GM18508 (cell line): Measurements from ENCODE around the gene LCE2B.
"Not testable (repeated sequence)": the region's sequence is repeated elsewhere in the genome, so short reads cannot be mapped to it uniquely, and the experiment has no call there.

Source experiments
- ATAC-seq: cut with Tn5 transposase; IDR thresholded peaks from one replicate; pipeline ENCODE4 v1.9.1; 2021; ENCODE audit warnings: moderate number of reproducible peaks; ENCODE audit not compliant: insufficient read depth, unreplicated experiment

Gene LCE2B

GRCh38 chr1:152685823-152686222 lies at the start of gene LCE2B:
LCE2B (plus strand) TSS chr1:152686123; CDS start chr1:152686844, 721 bp downstream.
- not testable (repeated sequence) for ATAC-seq

- ATAC-seq, result no peak
Measured at GRCh38 chr1:152640351-152640750, 45.6 kb upstream of the LCE2B start.

- ATAC-seq, result no peak
Measured at GRCh38 chr1:152643945-152644344, 42.0 kb upstream of the LCE2B start.

- no peak for ATAC-seq
Measured at GRCh38 chr1:152645146-152645545, 40.8 kb upstream of the LCE2B start.

- no peak for ATAC-seq
Measured at GRCh38 chr1:152646656-152647055, 39.3 kb upstream of the LCE2B start.

- no peak for ATAC-seq
Measured at GRCh38 chr1:152654110-152654509, 31.8 kb upstream of the LCE2B start.

GRCh38 chr1:152656459-152656858 lies 29.5 kb upstream of the LCE2B start:
- ATAC-seq, result no peak

GRCh38 chr1:152657677-152658076 lies 28.2 kb upstream of the LCE2B start:
- ATAC-seq, result no peak

- ATAC-seq, result no peak
Measured at GRCh38 chr1:152658649-152659048, 27.3 kb upstream of the LCE2B start.

- no peak for ATAC-seq
Measured at GRCh38 chr1:152663098-152663497, 22.8 kb upstream of the LCE2B start, which contains the start of gene LCE2D. LCE2D (plus strand) TSS chr1:152663380; CDS start chr1:152664106, 726 bp downstream.

GRCh38 chr1:152666171-152666570 lies 19.8 kb upstream of the LCE2B start:
- not testable (repeated sequence) for ATAC-seq

- no peak for ATAC-seq
Measured at GRCh38 chr1:152667648-152668047, 18.3 kb upstream of the LCE2B start.

GRCh38 chr1:152673016-152673415 lies 12.9 kb upstream of the LCE2B start:
- ATAC-seq, result no peak

- not testable (repeated sequence) for ATAC-seq
Measured at GRCh38 chr1:152674983-152675382, 10.9 kb upstream of the LCE2B start, which contains the start of gene LCE2C. LCE2C (plus strand) TSS chr1:152675279; CDS start chr1:152676016, 737 bp downstream.

GRCh38 chr1:152679459-152679858 lies 6.5 kb upstream of the LCE2B start:
- ATAC-seq, result no peak

- no peak for ATAC-seq
Measured at GRCh38 chr1:152681616-152682015, 4.3 kb upstream of the LCE2B start.

GRCh38 chr1:152683846-152684245 lies 2.1 kb upstream of the LCE2B start:
- no peak for ATAC-seq

- ATAC-seq, result no peak
Measured at GRCh38 chr1:152697701-152698600, 12.0 kb downstream of the LCE2B start, which contains the start of gene LCE2A. LCE2A (plus strand) TSS chr1:152698345; CDS start chr1:152698902, 557 bp downstream.

- ATAC-seq, result no peak
Measured at GRCh38 chr1:152699746-152700145, 13.8 kb downstream of the LCE2B start.

- no peak for ATAC-seq
Measured at GRCh38 chr1:152707860-152708259, 21.9 kb downstream of the LCE2B start, which contains the start of gene LCE4A. LCE4A (plus strand) TSS chr1:152708160; CDS start chr1:152709076, 916 bp downstream.

- no peak for ATAC-seq
Measured at GRCh38 chr1:152718238-152718637, 32.3 kb downstream of the LCE2B start.
